ENCODE results near the gene SMYD3.

Gene SMYD3

DNA sequence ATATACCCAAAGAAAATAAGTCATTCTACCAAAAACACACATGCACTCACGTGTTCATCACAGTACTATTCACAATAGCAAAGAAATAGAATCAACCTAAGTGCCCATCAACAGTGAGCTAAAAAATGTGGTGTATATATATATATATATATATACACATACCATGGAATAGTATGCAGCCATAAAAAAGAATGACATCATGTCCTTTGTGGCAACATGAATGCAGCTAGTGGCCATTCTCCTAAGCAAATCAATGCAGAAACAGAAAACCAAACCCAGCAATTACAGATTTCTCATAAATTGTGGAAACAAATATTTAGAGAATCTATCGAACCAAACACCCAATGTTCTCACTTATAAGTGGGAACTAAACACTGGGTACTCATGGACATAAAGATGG lies 585.7 kb downstream of the SMYD3 start:
- TF ChIP-seq, protein P1, sequence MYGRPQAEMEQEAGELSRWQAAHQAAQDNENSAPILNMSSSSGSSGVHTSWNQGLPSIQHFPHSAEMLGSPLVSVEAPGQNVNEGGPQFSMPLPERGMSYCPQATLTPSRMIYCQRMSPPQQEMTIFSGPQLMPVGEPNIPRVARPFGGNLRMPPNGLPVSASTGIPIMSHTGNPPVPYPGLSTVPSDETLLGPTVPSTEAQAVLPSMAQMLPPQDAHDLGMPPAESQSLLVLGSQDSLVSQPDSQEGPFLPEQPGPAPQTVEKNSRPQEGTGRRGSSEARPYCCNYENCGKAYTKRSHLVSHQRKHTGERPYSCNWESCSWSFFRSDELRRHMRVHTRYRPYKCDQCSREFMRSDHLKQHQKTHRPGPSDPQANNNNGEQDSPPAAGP (tag by site-specific recombination; IDR thresholded peaks at IDR 0.05): no peak
- TF ChIP-seq ZXDB (tag by site-specific recombination; IDR thresholded peaks at IDR 0.05) (no peak), ZNF791 (tag by site-specific recombination; IDR thresholded peaks at IDR 0.05) (no peak), ZNF544 (tag by site-specific recombination; IDR thresholded peaks at IDR 0.05) (no peak), HOXD13 (CRISPR knock-in tag; IDR thresholded peaks at IDR 0.05; ENCODE audit: borderline replicate concordance) (no peak), ZNF214 (tag by site-specific recombination; IDR thresholded peaks at IDR 0.05; ENCODE audit: borderline replicate concordance) (no peak), OSR2 (tag by site-specific recombination; IDR thresholded peaks at IDR 0.05) (no peak)
- POLR2A ChIA-PET: no interaction called here

DNA sequence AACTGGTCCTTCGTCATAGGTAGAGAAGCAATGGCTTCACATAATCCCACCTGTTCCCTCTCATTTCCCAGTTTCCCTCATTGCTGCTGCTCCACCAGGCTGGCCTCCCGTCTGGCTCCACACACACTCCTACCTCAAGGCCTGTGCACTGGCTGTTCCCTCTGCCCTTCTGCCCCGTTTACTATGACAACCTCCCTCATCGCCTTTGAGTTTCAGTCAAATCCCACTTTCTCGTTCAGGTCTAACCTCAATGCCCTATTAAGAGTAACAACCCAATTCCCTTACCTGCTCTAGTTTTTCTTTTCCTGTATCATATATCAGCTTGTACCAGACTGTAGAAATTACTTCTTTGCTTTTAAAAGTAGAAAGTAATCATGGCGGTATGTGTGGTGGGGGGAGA lies 589.7 kb downstream of the SMYD3 start:
- Histone ChIP-seq H3K9me3 (ENCODE audit: control insufficient read depth, insufficient read depth, low read depth, low read length) (no peaks in the 10 kb centered on the region), H3K36me3 (ENCODE audit: control insufficient read depth in 2 of 2, insufficient read depth in 1 of 2, low read length in 2 of 2) (no peaks in the 10 kb centered on the region), H3K4me3 (ENCODE audit: low read depth, low read length) (no peak overlapping the region), H3K27ac (ENCODE audit: extremely low read depth, low read depth, low read length) (no peak overlapping the region), H3K4me1 (ENCODE audit: control insufficient read depth, insufficient read depth, low read length) (no peaks in the 10 kb centered on the region)
- ChIA-PET CTCF (no interaction called here), POLR2A (no interaction called here)
- TF ChIP-seq ZNF121 (tag by site-specific recombination; IDR thresholded peaks at IDR 0.05): no peak
- no peak for TF ChIP-seq KLF1 (tag by site-specific recombination; IDR thresholded peaks at IDR 0.05)
- TF ChIP-seq, protein P2, sequence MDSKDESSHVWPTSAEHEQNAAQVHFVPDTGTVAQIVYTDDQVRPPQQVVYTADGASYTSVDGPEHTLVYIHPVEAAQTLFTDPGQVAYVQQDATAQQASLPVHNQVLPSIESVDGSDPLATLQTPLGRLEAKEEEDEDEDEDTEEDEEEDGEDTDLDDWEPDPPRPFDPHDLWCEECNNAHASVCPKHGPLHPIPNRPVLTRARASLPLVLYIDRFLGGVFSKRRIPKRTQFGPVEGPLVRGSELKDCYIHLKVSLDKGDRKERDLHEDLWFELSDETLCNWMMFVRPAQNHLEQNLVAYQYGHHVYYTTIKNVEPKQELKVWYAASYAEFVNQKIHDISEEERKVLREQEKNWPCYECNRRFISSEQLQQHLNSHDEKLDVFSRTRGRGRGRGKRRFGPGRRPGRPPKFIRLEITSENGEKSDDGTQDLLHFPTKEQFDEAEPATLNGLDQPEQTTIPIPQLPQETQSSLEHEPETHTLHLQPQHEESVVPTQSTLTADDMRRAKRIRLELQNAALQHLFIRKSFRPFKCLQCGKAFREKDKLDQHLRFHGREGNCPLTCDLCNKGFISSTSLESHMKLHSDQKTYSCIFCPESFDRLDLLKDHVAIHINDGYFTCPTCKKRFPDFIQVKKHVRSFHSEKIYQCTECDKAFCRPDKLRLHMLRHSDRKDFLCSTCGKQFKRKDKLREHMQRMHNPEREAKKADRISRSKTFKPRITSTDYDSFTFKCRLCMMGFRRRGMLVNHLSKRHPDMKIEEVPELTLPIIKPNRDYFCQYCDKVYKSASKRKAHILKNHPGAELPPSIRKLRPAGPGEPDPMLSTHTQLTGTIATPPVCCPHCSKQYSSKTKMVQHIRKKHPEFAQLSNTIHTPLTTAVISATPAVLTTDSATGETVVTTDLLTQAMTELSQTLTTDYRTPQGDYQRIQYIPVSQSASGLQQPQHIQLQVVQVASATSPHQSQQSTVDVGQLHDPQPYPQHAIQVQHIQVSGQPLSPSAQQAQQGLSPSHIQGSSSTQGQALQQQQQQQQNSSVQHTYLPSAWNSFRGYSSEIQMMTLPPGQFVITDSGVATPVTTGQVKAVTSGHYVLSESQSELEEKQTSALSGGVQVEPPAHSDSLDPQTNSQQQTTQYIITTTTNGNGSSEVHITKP (tag by site-specific recombination; IDR thresholded peaks at IDR 0.05): no peak
- TF ChIP-seq, protein P3, sequence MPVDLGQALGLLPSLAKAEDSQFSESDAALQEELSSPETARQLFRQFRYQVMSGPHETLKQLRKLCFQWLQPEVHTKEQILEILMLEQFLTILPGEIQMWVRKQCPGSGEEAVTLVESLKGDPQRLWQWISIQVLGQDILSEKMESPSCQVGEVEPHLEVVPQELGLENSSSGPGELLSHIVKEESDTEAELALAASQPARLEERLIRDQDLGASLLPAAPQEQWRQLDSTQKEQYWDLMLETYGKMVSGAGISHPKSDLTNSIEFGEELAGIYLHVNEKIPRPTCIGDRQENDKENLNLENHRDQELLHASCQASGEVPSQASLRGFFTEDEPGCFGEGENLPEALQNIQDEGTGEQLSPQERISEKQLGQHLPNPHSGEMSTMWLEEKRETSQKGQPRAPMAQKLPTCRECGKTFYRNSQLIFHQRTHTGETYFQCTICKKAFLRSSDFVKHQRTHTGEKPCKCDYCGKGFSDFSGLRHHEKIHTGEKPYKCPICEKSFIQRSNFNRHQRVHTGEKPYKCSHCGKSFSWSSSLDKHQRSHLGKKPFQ (tag by site-specific recombination; IDR thresholded peaks at IDR 0.05): no peak
- TF ChIP-seq, protein P4, sequence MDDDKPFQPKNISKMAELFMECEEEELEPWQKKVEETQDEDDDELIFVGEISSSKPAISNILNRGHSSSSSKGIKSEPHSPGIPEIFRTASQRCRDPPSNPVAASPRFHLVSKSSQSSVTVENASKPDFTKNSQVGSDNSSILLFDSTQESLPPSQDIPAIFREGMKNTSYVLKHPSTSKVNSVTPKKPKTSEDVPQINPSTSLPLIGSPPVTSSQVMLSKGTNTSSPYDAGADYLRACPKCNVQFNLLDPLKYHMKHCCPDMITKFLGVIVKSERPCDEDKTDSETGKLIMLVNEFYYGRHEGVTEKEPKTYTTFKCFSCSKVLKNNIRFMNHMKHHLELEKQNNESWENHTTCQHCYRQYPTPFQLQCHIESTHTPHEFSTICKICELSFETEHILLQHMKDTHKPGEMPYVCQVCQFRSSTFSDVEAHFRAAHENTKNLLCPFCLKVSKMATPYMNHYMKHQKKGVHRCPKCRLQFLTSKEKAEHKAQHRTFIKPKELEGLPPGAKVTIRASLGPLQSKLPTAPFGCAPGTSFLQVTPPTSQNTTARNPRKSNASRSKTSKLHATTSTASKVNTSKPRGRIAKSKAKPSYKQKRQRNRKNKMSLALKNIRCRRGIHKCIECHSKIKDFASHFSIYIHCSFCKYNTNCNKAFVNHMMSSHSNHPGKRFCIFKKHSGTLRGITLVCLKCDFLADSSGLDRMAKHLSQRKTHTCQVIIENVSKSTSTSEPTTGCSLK (tag by site-specific recombination; IDR thresholded peaks at IDR 0.05): no peak
- no peak for TF ChIP-seq ZNF239 (tag by site-specific recombination; IDR thresholded peaks at IDR 0.05)
- TF ChIP-seq ZNF394 (tag by site-specific recombination; IDR thresholded peaks at IDR 0.05; ENCODE audit: borderline replicate concordance): no peak
- no peak for TF ChIP-seq ZNF610 (tag by site-specific recombination; IDR thresholded peaks at IDR 0.05; ENCODE audit: borderline replicate concordance)
- TF ChIP-seq ZNF112 (tag by site-specific recombination; IDR thresholded peaks at IDR 0.05): no peak
- no peak for TF ChIP-seq ZNF626 (tag by site-specific recombination; IDR thresholded peaks at IDR 0.05)
- TF ChIP-seq ZNF664 (tag by site-specific recombination; IDR thresholded peaks at IDR 0.05): no peak
- TF ChIP-seq ZNF776 (tag by site-specific recombination; IDR thresholded peaks at IDR 0.05; ENCODE audit: borderline replicate concordance): no peak
- no peak for TF ChIP-seq ZNF629 (tag by site-specific recombination; IDR thresholded peaks at IDR 0.05)
- TF ChIP-seq EGR2 (tag by site-specific recombination; IDR thresholded peaks at IDR 0.05; ENCODE audit: low read depth): no peak

More for the DNA sequence above, 585.7 kb downstream of the SMYD3 start:
- H3K36me3 ChIP-seq (ENCODE audit: control insufficient read depth in 2 of 2, insufficient read depth in 1 of 2, low read length in 2 of 2): no peaks in the 10 kb centered on the region
- CTCF ChIA-PET: no interaction called here
- no peaks in the 10 kb centered on the region for H3K9me3 ChIP-seq (ENCODE audit: control insufficient read depth, insufficient read depth, low read depth, low read length)
- H3K4me1 ChIP-seq (ENCODE audit: control insufficient read depth, insufficient read depth, low read length): no peaks in the 10 kb centered on the region
- no peak overlapping the region for H3K4me3 ChIP-seq (ENCODE audit: low read depth, low read length)
- H3K27ac ChIP-seq (ENCODE audit: extremely low read depth, low read depth, low read length): no peak overlapping the region
